H9 (cell line): ENCODE measurements around the gene SPIN1. TPM values are rescaled to one million over a fixed set of nuclear protein-coding genes. Genes with fewer than 3 reads are reported as not detected.

Source experiments
- DNase-seq: peaks from one replicate; pipeline ENCODE4 v3.0.0-alpha.2; 2017
- H2AFZ ChIP-seq: one replicate; pipeline ENCODE4 v1.6.1; 2013; ENCODE audit warnings: mild to moderate bottlenecking, low read length, control low read depth, moderate library complexity
- H2AK5ac ChIP-seq: 2 replicates; pipeline ENCODE4 v1.6.1; 2013; ENCODE audit warnings: low read length, control low read depth, mixed read lengths; ENCODE audit not compliant: insufficient read length
- H2BK120ac ChIP-seq: one replicate; pipeline ENCODE4 v1.6.1; 2013; ENCODE audit warnings: low read depth, mild to moderate bottlenecking, low read length, control low read depth, inconsistent platforms; ENCODE audit not compliant: poor library complexity, severe bottlenecking
- H2BK12ac ChIP-seq: 2 replicates; pipeline ENCODE4 v1.6.1; 2013; ENCODE audit warnings: low read length, control low read depth, mixed read lengths, low read depth; ENCODE audit not compliant: insufficient read length
- H2BK15ac ChIP-seq: 2 replicates; pipeline ENCODE4 v1.6.1; 2013; ENCODE audit warnings: low read depth, low read length, control low read depth
- H2BK20ac ChIP-seq: one replicate; pipeline ENCODE4 v1.6.1; 2013; ENCODE audit warnings: low read depth, mild to moderate bottlenecking, low read length, control low read depth, inconsistent platforms; ENCODE audit not compliant: poor library complexity, severe bottlenecking
- H2BK5ac ChIP-seq: 2 replicates; pipeline ENCODE4 v1.6.1; 2013; ENCODE audit warnings: low read length, control low read depth, mixed read lengths; ENCODE audit not compliant: insufficient read length
- H3K14ac ChIP-seq: 2 replicates; pipeline ENCODE4 v1.6.1; 2013; ENCODE audit warnings: low read length, control low read depth; ENCODE audit not compliant: insufficient read depth
- H3K18ac ChIP-seq: 2 replicates; pipeline ENCODE4 v1.6.1; 2013; ENCODE audit warnings: low read depth, mild to moderate bottlenecking, mixed read lengths, low read length, control low read depth; ENCODE audit not compliant: insufficient read length
- H3K23ac ChIP-seq: 2 replicates; pipeline ENCODE4 v1.6.1; 2013; ENCODE audit warnings: low read length, control low read depth, mixed read lengths, low read depth; ENCODE audit not compliant: insufficient read length
- H3K23me2 ChIP-seq: 2 replicates; pipeline ENCODE4 v1.6.1; 2013; ENCODE audit warnings: low read depth, mild to moderate bottlenecking, mixed read lengths, low read length, control low read depth; ENCODE audit not compliant: insufficient read length, poor library complexity, severe bottlenecking
- H3K27ac ChIP-seq: 2 replicates; pipeline ENCODE4 v1.5.1; 2013; ENCODE audit warnings: low read length, control low read depth, mixed read lengths, low read depth; ENCODE audit not compliant: insufficient read length
- H3K27me3 ChIP-seq: 2 replicates; pipeline ENCODE4 v1.6.1; 2013; ENCODE audit warnings: low read length, control low read depth, inconsistent platforms; ENCODE audit not compliant: insufficient read depth
- H3K4ac ChIP-seq: 2 replicates; pipeline ENCODE4 v1.6.1; 2013; ENCODE audit warnings: low read depth, mild to moderate bottlenecking, control low read depth, inconsistent platforms, low read length, moderate library complexity
- H3K4me1 ChIP-seq: 2 replicates; pipeline ENCODE4 v1.6.1; 2013; ENCODE audit warnings: low read length, control low read depth, inconsistent platforms; ENCODE audit not compliant: insufficient read depth
- H3K4me2 ChIP-seq: 2 replicates; pipeline ENCODE4 v1.6.1; 2013; ENCODE audit warnings: low read length, control low read depth, mixed read lengths; ENCODE audit not compliant: insufficient read length, insufficient read depth
- H3K56ac ChIP-seq: 2 replicates; pipeline ENCODE4 v1.6.1; 2013; ENCODE audit warnings: low read depth, mild to moderate bottlenecking, mixed read lengths, low read length, control low read depth; ENCODE audit not compliant: insufficient read length
- H3K79me1 ChIP-seq: 2 replicates; pipeline ENCODE4 v1.6.1; 2013; ENCODE audit warnings: low read depth, mild to moderate bottlenecking, moderate library complexity, low read length, control low read depth, inconsistent platforms; ENCODE audit not compliant: insufficient read depth, poor library complexity, severe bottlenecking
- H3K79me2 ChIP-seq: 2 replicates; pipeline ENCODE4 v1.6.1; 2013; ENCODE audit warnings: low read length, control low read depth, inconsistent platforms; ENCODE audit not compliant: insufficient read depth
- H3K9ac ChIP-seq: 2 replicates; pipeline ENCODE4 v1.6.1; 2013; ENCODE audit warnings: low read length, control low read depth, mixed read lengths; ENCODE audit not compliant: insufficient read length; ENCODE audit errors: extremely low read depth
- H3K9me3 ChIP-seq: one replicate; pipeline ENCODE4 v1.6.1; 2013; ENCODE audit warnings: low read depth, low read length, inconsistent platforms; ENCODE audit not compliant: control insufficient read depth
- H3T11ph ChIP-seq: one replicate; pipeline ENCODE4 v1.6.1; 2013; ENCODE audit warnings: mild to moderate bottlenecking, low read length, control low read depth, inconsistent platforms
- H4K20me1 ChIP-seq: one replicate; pipeline ENCODE4 v1.6.1; 2013; ENCODE audit not compliant: control insufficient read depth, insufficient read length, insufficient read depth
- H4K5ac ChIP-seq: 2 replicates; pipeline ENCODE4 v1.6.1; 2013; ENCODE audit warnings: low read depth, mild to moderate bottlenecking, mixed read lengths, low read length, control low read depth; ENCODE audit not compliant: insufficient read length
- H4K8ac ChIP-seq: replicated peaks from 2 replicates; pipeline ENCODE4 v1.6.1; 2013; ENCODE audit warnings: low read length, control low read depth, mixed read lengths, low read depth; ENCODE audit not compliant: insufficient read length
- H4K91ac ChIP-seq: 2 replicates; pipeline ENCODE4 v1.6.1; 2013; ENCODE audit warnings: low read depth, mild to moderate bottlenecking, moderate library complexity, mixed read lengths, low read length, control low read depth; ENCODE audit not compliant: insufficient read length
- H3K27ac Mint-ChIP-seq, 3 experiments: 2 replicates in 2 of 3; 3 replicates in 1 of 3; pipeline ENCODE4 v1.8.0; 2020 to 2021; ENCODE audit warnings: mixed read lengths in 3 of 3, mild to moderate bottlenecking in 1 of 3, moderate library complexity in 1 of 3
- H3K27me3 Mint-ChIP-seq: 2 replicates; pipeline ENCODE4 v1.8.0; 2021; ENCODE audit warnings: low read depth, mild to moderate bottlenecking, moderate library complexity, mixed read lengths
- H3K36me3 Mint-ChIP-seq, 3 experiments: 2 replicates in 2 of 3; 3 replicates in 1 of 3; pipeline ENCODE4 v1.8.0; 2020 to 2021; ENCODE audit warnings: low read depth in 3 of 3, mixed read lengths in 3 of 3; ENCODE audit not compliant: insufficient read depth in 1 of 3
- H3K4me1 Mint-ChIP-seq, 2 experiments: 2 replicates each; pipeline ENCODE4 v1.8.0; 2020; ENCODE audit warnings: mixed read lengths in 2 of 2
- H3K4me3 Mint-ChIP-seq, 2 experiments: 2 replicates in 1 of 2; 3 replicates in 1 of 2; pipeline ENCODE4 v1.8.0; 2020 to 2021; ENCODE audit warnings: mild to moderate bottlenecking in 2 of 2, mixed read lengths in 2 of 2, moderate library complexity in 1 of 2
- H3K9me3 Mint-ChIP-seq, 2 experiments: 2 replicates in 1 of 2; 3 replicates in 1 of 2; pipeline ENCODE4 v1.8.0; 2020; ENCODE audit warnings: mild to moderate bottlenecking in 2 of 2, mixed read lengths in 2 of 2, moderate library complexity in 1 of 2
- CTCF ChIP-seq: fragments of 200-600 bp; sonication (generic); conservative IDR thresholded peaks from 3 replicates; pipeline ENCODE4 v1.8.0; 2021; ENCODE audit warnings: antibody characterized with exemption, mild to moderate bottlenecking
- WGBS: extraction: QIAGEN DNeasy Blood & Tissue Kit; methylation state at CpG from one replicate; pipeline ENCODE4 v1.1.7; 2013; ENCODE audit warnings: missing lambda C conversion rate, low lambda C conversion rate, mixed read lengths; ENCODE audit not compliant: insufficient read length; ENCODE audit errors: extremely low coverage; 5-methylcytosine and 5-hydroxymethylcytosine counted together
- total RNA-seq: library from RNA; stranded (reverse); gene quantifications from 2 replicates; pipeline ENCODE4 v1.2.1, GENCODE V29; 2021

Gene SPIN1
- total RNA-seq, 1 experiment from 2014 or later, result 136 TPM

DNA sequence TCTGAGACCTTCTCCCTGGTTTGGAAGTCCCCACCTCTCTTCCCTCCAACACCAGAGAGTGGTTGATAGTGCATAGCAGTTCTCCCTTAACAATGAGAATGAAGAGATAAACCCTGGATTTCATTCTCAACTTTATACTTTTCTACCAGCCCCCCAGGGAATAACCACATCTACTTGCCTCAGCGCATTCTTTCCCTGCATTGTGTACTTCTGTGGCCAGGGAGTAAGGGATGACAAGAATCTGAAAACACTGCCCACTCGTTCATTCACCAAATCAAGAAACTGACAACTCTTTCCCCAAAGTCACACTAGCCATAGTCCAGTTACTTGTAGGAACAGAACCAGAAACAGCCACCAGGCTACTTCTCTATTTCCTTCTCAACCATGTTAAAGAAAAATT, 46.0 kb upstream of the SPIN1 start:
- Histone ChIP-seq H3K4ac (no peak overlapping the region), H2BK20ac (no peak overlapping the region), H2BK12ac (no peak overlapping the region), H3K27me3 (no peaks in the 10 kb centered on the region), H3K79me2 (no peaks in the 10 kb centered on the region), H3K9me3 (no peaks in the 10 kb centered on the region), H2BK15ac (no peak overlapping the region), H2AFZ (no peak overlapping the region), H2BK5ac (no peak overlapping the region), H3K27ac (no peak overlapping the region), H2AK5ac (no peak overlapping the region), H3T11ph (no peak overlapping the region), H4K5ac (no peak overlapping the region), H3K56ac (no peak overlapping the region), H3K4me2 (no peak overlapping the region), H4K91ac (no peak overlapping the region), H3K4me1 (no peaks in the 10 kb centered on the region), H3K79me1 (no peaks in the 10 kb centered on the region), H3K23ac (no peak overlapping the region), H4K20me1 (no peaks in the 10 kb centered on the region), H4K8ac (no peak overlapping the region), H3K18ac (no peak overlapping the region), H2BK120ac (no peak overlapping the region), H3K23me2 (no peaks in the 10 kb centered on the region), H3K9ac (no peak overlapping the region), H3K14ac (no peak overlapping the region)
- Mint-ChIP-seq H3K36me3 (no peaks in the 10 kb centered on the region), H3K9me3 (no peaks in the 10 kb centered on the region; a peak in 1 of 5 replicates), H3K27me3 (0 out of 2 replicates have a peak, but pooled peaks cover 1% of the 10 kb centered on the region), H3K4me3 (no peak overlapping the region), H3K27ac (no peak overlapping the region; a peak in 1 of 7 replicates), H3K4me1 (peaks cover 15 to 20% of the 10 kb centered on the region in 2 experiments)
- WGBS, result no CpG with 5 or more reads among the region's 2 CpGs
- TF ChIP-seq CTCF, result no peak
- no peak for DNase-seq
